NCI-H1417 treated with DMSO at 0.1 percent for 48 hours (cell line): ENCODE measurements around the gene UBE2E1.

Experiments used
- DNase-seq: peaks from one replicate; lab custom pipeline; 2025; lab: John Stamatoyannopoulos, UW

Gene UBE2E1

GRCh38 chr3:23805633-23806533 lies at the start of gene UBE2E1:
Gene UBE2E1 (plus strand): TSS chr3:23805955. CDS start chr3:23807270, 1,315 bp downstream.
- no peak for DNase-seq

DNA sequence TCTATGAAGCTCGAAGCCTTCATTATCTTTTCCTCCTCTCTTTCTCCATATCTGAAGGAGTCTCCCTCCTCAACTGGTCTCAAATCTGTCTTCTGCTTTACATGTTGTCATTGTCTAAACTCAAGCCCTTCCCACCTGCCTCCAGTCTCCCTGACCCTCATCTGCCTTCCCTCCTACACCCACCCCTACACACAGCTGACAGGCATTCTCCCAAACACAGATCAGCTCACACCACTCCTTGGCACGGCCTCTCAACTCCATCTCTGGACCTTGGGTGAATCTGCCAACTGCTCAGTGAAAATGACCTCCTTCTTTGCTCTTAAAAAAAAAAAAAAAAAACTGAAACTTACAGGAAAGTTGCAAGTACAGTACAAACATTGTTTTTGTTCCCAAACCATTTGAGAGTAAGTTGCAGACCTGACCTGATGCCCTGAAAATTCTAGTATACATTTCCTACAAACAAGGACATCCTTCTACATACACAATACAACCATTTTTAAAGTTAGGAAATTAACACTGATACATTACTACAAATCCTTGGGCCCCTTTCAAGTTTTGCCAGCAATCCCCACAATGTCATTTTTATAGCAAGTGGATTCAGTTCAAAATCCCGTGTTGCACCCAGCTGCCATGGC lies 49.4 kb upstream of the UBE2E1 start:
- no peak for DNase-seq

DNA sequence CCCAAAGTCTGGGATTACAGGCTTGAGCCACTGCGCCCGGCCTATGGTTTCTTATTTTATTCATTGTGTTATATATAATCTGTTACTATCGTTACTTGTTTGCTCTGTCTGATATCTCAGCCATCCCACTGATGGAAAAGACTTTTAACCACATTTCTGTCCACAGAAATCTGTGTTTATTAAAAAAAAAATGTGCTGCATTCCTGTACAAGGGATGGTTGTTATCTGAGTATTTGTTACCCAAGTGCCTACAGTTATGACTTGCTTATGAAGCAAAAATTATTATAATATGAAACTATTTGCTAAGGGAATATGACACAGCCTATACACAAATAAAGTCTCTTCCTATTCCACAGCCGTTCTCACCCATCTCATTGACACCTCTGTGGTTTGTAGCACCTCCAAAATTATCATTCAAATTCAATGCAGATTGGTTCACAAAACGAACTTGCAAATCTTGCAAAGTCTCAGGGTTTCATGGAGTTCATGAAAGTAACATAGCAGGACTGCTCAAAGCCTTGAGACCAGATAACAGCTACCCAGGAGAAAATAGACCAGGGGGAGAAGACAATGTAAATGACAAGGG lies 47.4 kb upstream of the UBE2E1 start:
- no peak for DNase-seq

GRCh38 chr3:23760325-23760724 lies 45.4 kb upstream of the UBE2E1 start:
- no peak for DNase-seq

GRCh38 chr3:23760871-23761373 lies 44.8 kb upstream of the UBE2E1 start:
- DNase-seq = no peak

- DNase-seq = no peak
These were observed 44.3 kb upstream of the UBE2E1 start for GRCh38 chr3:23761440-23761896.

DNA sequence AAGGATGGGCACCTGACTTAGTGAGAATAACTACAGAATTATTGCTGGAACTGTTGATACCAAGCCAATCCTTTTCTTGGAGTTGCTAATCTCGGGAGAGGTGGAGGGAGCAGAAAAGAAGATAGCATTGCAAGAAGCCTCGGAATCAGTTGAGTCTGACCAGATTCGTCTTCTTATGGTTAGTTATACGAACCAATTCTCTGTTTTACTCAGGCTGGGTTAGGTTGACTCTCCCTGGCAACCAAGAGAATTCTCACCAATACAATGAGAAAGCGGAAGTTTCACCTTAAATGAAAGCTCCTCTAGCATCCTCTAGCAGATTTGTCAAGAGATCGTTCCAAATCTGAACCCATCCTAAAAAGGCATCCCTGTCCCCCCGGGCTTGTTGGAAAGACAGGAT lies 43.5 kb upstream of the UBE2E1 start:
- DNase-seq = no peak

GRCh38 chr3:23762759-23763477 lies 42.8 kb upstream of the UBE2E1 start:
- no peak for DNase-seq

- no peak for DNase-seq
These were observed 41.3 kb upstream of the UBE2E1 start for GRCh38 chr3:23764407-23764806.

- DNase-seq = no peak
These were observed 38.2 kb upstream of the UBE2E1 start for GRCh38 chr3:23767546-23767945.

- DNase-seq = no peak
These were observed 30.4 kb upstream of the UBE2E1 start for GRCh38 chr3:23775254-23775909.

- DNase-seq = no peak
These were observed 29.3 kb upstream of the UBE2E1 start for GRCh38 chr3:23776352-23776891.

- DNase-seq = no peak
These were observed 27.3 kb upstream of the UBE2E1 start for GRCh38 chr3:23778446-23778845.

- DNase-seq = no peak
These were observed 25.9 kb upstream of the UBE2E1 start for GRCh38 chr3:23779841-23780240.

DNA sequence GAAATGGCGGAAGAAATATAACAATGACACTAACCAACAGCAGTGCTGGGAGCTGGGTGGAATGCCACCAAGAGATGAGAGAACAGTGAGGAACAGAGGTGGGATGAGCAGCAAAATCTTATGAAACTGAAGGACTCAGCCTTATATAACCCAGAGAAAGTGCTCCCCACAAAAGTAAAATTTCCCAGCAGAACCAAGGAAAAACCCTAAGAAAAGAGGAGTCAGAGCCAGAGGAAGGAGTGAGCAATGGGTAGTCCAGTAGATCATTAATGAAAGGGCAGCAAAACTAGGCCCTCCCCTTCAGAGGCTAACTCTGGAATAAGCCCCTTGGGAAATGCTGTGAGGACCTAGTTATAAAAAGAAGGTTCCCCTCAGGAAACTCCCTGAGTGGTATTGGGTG lies 24.7 kb upstream of the UBE2E1 start:
- no peak for DNase-seq

GRCh38 chr3:23781871-23782270 lies 23.9 kb upstream of the UBE2E1 start:
- no peak for DNase-seq

DNA sequence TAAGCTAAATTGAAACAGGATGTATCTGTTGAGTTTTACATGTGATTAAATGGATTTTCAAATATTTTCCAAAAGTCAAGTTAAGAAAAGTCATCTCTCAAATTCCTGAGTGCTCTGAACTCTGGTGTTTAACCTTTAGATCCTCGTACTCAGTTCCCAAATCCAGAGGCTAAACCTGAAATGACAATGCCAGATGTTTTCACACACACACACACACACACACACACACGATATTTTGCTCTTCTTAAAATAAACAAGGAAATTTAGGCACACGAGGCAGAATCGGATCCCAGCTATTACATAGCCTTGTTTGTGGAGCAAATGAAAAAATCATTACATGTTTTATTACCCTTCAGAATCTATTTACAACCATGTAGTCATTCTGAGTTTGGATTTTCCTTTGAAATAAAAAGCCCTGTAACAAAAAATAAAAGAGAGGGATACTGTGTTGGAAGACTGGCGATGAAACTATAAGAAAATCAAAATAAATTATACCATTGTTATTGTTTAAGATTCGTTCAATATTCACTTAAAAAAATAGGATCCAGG lies 20.6 kb upstream of the UBE2E1 start:
- no peak for DNase-seq

GRCh38 chr3:23785882-23786281 lies 19.9 kb upstream of the UBE2E1 start:
- DNase-seq = no peak

- DNase-seq = no peak
These were observed 14.1 kb upstream of the UBE2E1 start for GRCh38 chr3:23791678-23792077.

DNA sequence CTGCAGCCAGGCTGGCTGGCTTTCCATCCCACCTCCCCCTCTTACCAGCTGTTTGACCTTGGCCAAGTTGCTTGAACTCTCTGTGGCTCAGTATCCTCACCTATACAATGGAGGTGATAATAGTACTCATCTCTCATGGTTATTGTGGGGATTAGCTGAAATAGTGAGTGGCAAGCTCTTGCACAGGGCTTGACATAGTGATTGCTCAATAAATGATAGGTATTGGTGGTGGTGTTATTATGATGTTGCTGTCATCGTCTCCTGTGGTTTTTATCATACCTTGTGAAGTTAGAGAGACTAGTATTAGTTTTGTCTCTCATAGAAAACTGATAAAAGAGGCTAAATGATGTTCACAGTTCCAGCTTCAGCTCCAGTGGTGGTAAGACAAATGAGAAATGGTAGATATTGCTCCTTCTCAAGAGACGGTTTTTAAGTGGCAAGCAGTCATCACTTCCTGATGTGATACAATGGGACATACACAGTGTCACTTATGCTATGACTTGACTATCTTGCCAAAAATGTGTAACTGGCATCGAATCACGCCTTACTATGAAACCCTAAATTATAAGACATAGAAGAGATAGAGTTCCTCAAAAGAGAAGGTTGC lies 12.1 kb upstream of the UBE2E1 start:
- DNase-seq = no peak

DNA sequence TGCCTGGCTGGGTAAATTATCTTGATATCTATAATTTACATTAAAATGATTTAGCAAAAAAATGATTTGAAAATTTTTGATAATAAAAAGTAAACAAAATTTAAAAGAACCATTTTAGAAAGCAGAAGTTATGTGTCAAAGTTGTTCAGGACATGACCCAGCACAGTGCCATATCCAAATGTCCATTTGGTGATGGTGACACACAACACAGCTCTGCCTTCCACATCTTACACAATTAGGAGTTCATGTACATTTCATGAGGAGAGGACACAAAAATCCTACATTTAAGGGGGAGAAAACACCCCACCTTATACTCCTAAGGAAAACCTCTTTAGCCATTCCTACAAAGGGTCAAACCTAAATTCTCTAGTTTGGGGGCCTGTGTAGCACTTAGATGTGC lies 10.7 kb upstream of the UBE2E1 start:
- DNase-seq = no peak
